GM12864 (cell line): ENCODE measurements around the gene LPAR3.

ENCODE experiments used
- DNase-seq: peaks from one replicate; pipeline ENCODE4 v3.0.0-alpha.2; 2011; ENCODE audit warnings: low read depth
- H3K4me3 ChIP-seq: 2 replicates; pipeline ENCODE4 v1.5.1; 2011; ENCODE audit warnings: mild to moderate bottlenecking, low read depth, low read length, control low read depth
- TF ChIP-seq, protein P1 (sequence below): IDR thresholded peaks from 2 replicates; pipeline ENCODE4 v1.5.1; 2011; ENCODE audit warnings: low read depth, mild to moderate bottlenecking, moderate library complexity, low read length, control low read depth, inconsistent platforms; ENCODE audit errors: missing control alignments

LPAR3 gene

GRCh38 chr1:84823991-84824390 is 69.0 kb downstream of the LPAR3 start:
- TF ChIP-seq, protein P1, sequence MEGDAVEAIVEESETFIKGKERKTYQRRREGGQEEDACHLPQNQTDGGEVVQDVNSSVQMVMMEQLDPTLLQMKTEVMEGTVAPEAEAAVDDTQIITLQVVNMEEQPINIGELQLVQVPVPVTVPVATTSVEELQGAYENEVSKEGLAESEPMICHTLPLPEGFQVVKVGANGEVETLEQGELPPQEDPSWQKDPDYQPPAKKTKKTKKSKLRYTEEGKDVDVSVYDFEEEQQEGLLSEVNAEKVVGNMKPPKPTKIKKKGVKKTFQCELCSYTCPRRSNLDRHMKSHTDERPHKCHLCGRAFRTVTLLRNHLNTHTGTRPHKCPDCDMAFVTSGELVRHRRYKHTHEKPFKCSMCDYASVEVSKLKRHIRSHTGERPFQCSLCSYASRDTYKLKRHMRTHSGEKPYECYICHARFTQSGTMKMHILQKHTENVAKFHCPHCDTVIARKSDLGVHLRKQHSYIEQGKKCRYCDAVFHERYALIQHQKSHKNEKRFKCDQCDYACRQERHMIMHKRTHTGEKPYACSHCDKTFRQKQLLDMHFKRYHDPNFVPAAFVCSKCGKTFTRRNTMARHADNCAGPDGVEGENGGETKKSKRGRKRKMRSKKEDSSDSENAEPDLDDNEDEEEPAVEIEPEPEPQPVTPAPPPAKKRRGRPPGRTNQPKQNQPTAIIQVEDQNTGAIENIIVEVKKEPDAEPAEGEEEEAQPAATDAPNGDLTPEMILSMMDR: no peak
- DNase-seq: no peak
- H3K4me3 ChIP-seq: no peak overlapping the region

DNA sequence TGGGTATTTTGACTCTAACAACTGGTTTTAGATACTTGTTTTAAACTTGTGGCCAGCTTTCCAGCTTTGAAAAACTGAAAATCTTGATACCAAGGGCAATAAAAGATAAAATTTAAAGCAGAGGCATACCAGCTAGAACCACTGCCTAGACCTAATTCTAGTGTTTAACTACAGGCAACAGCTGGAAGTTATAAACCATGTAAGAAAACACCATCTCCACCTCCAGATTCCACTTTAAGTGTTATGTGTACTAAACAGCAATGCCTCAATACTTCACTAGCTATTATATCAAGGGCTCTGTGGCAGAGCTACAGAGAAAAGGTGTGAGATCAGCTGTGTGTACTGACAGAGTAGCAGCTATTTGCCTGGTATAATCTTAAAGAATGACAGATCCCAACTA is 69.5 kb downstream of the LPAR3 start:
- no peak overlapping the region for H3K4me3 ChIP-seq
- no peak for DNase-seq
- TF ChIP-seq, protein P1: no peak

- DNase-seq: no peak
- no peak overlapping the region for H3K4me3 ChIP-seq
- TF ChIP-seq, protein P1: no peak
These were observed 82.7 kb downstream of the LPAR3 start for GRCh38 chr1:84810343-84810742.

DNA sequence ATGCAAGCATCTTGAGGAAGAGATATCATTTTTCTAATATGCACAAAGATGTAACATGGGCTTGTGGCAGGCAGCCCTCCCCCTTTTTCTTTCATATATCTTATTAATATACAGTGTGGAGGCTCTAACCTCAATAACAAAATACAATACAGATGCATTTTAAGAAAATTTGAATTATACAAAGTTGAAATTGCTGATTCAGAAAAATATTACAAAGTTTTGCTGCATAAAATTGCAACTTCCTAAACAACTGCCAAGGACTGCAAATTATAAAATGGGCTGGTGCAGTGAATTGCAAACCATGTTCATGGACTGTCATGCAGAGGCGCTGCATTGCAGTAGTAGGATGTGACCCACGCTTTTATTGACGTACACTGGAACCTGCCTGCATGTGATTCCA is 84.0 kb downstream of the LPAR3 start:
- no peak overlapping the region for H3K4me3 ChIP-seq
- TF ChIP-seq, protein P1: no peak
- DNase-seq: no peak

GRCh38 chr1:84803604-84804003 is 89.4 kb downstream of the LPAR3 start:
- no peak overlapping the region for H3K4me3 ChIP-seq
- TF ChIP-seq, protein P1: no peak
- DNase-seq: no peak

- no peak for DNase-seq
- TF ChIP-seq, protein P1: no peak
- H3K4me3 ChIP-seq: no peak overlapping the region
These were observed 90.3 kb downstream of the LPAR3 start for GRCh38 chr1:84802567-84803232.
